ENCODE measurements around the gene CLEC9A.

CLEC9A gene

GRCh38 chr12:10113075-10113474, 82.6 kb downstream of the CLEC9A start:
- Mint-ChIP-seq H3K27ac (no peak overlapping the region), H3K9me3 (ENCODE audit: low read depth) (peaks cover 4% of the 10 kb centered on the region), H3K4me3 (no peak overlapping the region), H3K4me1 (ENCODE audit: low read depth) (no peaks in the 10 kb centered on the region), H3K27me3 (no peaks in the 10 kb centered on the region), H3K36me3 (no peaks in the 10 kb centered on the region)

DNA sequence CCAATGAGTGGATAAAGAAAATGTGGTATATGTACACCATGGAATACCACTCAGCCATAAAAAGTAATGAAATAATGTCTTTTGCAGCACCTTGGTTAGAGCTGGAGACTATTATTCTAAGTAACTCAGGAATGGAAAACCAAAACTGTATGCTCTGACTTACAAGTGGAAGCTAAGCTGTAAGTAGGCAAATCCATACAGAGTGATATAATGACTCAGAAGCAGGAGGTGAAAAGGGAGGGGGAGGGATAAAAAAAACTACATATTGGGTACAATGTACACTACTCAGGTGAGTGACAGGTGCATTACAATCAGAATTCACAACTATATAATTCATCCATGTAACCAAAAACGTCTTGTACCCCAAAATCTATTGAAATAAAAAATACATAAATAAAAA, 83.4 kb downstream of the CLEC9A start:
- Mint-ChIP-seq H3K4me3 (no peak overlapping the region), H3K27me3 (no peaks in the 10 kb centered on the region), H3K27ac (no peak overlapping the region), H3K36me3 (no peaks in the 10 kb centered on the region), H3K9me3 (ENCODE audit: low read depth) (peaks cover 4% of the 10 kb centered on the region), H3K4me1 (ENCODE audit: low read depth) (no peaks in the 10 kb centered on the region)

GRCh38 chr12:10115311-10115710, 84.8 kb downstream of the CLEC9A start:
- Mint-ChIP-seq H3K4me3 (no peak overlapping the region), H3K27ac (no peak overlapping the region), H3K4me1 (ENCODE audit: low read depth) (no peaks in the 10 kb centered on the region), H3K36me3 (no peaks in the 10 kb centered on the region), H3K27me3 (no peaks in the 10 kb centered on the region), H3K9me3 (ENCODE audit: low read depth) (peaks cover 4% of the 10 kb centered on the region)

Data from activated naive CD8-positive, alpha-beta T cell (primary cell).